Measurements from ENCODE around the gene MYRFL.
"Not testable (repeated sequence)": the region's sequence is repeated elsewhere in the genome, so short reads cannot be mapped to it uniquely, and the experiment has no call there.

The MYRFL gene

DNA sequence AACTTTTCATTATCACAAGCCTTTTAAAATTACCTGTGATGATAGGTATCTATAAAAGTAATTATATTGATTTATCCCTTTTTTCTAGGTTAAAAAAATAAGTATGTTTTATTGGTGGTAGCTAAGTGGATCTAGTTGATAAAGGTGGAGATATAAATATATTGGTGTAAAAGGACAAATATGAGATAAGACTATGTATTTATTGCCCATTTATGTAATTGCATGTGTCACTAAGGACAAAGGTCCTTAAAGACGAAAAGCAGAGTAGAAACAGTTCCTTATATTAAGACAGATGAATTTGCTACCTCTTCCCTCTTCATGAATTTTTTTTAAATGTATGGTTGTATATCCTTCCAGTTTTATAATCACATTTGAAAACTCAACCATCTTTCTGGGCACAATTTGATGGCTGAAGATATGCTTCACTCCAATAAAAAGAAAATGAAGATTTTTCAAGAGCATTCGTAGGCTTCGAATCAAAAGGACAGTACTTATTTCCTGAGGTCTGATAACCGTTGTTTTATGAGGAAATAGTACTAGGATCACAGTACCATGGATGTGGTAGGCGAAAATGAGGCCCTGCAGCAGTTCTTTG is at the start of gene MYRFL:
Gene MYRFL (plus strand): TSS at position 262 of the 595 bp plus-strand sequence. CDS start 291 bp downstream, at position 553.
- no peak for DNase-seq (ENCODE audit: low read depth in 2 of 2)

DNA sequence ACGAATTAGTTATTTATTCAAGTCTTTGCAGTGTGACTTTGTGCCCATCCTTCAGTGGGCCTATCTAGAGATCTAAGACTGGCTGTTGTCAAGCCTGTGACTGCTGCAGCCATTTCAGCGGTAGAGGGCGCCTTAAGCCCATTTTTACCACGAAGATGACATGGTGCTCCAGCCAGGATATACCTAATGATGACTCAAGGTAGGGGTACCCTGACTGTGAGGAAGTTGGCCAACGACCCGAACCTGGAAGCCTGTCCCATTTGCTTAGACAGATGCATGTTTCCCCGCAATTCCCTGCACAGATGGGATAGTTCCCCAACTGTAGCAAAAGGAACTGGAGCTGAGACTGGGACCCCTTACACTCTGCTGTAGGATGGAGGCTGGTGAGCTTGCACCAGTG is 45.1 kb upstream of the MYRFL start:
- no peak for DNase-seq (ENCODE audit: low read depth in 2 of 2)

DNA sequence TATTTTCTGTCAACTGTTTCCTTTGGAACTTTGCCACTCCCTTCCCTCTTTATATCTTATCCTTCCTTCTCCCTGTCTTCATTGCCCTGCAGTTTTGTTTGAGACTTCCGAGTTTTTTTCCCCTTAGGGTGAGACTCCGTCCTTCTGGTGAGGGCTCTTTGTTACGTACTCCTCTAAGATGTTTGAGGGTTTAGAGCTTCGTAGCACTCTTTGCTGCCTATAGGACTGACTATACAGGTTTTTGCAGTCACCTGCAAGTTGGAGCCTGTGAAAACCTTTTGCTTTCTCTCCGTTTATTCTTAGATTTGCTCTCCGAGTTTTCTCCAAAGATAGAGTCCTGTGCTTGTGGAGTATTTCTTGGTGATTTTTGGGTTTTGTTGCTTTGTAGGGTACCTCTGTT is 41.7 kb upstream of the MYRFL start:
- no peak for DNase-seq (ENCODE audit: low read depth in 2 of 2)

DNA sequence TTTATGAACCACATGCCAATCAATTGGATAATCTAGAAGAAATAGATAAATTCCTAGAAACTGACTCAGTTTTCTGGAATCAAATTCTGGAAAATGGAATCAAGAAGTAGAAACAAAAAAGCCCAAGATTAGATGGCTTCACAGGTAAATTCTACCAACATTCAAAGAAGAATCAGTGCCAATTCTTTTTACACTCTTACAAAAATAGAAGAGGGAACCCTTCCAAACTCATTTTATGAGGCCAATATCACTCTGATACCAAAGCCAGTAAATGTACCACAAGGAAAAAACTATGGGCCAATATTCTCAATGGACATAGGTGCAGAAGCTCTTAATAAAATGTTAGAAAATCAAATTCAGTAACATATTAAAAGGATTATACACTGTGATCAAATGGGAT is 35.7 kb upstream of the MYRFL start:
- no peak for DNase-seq (ENCODE audit: low read depth in 2 of 2)

DNA sequence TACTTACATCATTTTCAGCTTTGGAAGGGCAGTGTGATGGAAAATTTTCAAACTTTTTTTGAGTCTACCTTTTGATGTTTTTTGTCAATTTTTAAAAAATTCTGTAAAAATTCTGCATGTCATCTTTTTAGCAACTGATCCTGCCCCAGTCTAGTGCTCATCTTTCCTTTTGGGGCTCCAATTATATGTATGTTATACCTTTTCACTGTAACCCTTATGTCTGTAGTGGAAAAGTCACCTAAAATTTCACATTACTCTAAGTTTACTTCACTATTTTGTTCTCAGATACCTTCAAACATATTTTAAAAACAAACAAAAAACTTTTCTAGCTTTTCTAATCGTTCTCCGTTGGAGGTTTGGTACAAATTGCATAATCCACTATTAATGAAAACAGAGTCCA is 32.5 kb upstream of the MYRFL start:
- DNase-seq (ENCODE audit: low read depth in 2 of 2), result no peak

DNA sequence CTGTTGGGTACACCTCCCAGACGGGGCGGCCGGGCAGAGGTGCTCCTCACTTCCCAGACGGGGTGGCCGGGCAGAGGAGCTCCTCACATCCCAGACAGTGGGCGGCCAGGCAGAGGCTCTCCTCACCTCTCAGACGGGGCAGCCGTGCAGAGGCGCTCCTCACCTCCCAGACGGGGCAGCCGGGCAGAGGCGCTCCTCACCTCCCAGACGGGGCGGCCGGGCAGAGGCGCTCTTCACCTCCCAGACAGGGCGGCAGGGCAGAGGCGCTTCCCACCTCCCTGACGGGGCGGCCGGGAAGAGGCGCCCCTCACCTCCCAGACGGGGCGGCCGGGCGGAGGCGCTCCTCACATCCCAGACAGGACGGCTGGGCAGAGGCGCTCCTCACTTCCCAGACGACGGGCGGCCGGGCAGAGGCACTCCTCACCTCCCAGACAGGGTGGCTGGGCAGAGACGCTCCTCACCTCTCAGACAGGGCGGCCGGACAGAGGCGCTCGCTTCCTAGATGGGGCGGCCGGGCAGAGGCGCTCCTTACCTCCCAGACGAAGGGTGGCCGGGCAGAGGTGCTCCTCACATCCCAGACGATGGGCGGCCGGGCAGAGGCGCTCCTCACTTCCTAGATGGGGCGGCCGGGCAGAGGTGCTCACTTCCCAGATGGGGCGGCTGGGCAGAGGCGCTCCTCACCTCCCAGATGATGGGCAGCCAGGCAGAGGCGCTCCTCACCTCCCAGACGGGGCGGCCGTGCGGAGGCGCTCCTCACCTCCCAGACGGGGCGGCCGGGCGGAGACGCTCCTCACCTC is 17.7 kb upstream of the MYRFL start:
- DNase-seq (ENCODE audit: low read depth in 2 of 2), result not testable (repeated sequence)

DNA sequence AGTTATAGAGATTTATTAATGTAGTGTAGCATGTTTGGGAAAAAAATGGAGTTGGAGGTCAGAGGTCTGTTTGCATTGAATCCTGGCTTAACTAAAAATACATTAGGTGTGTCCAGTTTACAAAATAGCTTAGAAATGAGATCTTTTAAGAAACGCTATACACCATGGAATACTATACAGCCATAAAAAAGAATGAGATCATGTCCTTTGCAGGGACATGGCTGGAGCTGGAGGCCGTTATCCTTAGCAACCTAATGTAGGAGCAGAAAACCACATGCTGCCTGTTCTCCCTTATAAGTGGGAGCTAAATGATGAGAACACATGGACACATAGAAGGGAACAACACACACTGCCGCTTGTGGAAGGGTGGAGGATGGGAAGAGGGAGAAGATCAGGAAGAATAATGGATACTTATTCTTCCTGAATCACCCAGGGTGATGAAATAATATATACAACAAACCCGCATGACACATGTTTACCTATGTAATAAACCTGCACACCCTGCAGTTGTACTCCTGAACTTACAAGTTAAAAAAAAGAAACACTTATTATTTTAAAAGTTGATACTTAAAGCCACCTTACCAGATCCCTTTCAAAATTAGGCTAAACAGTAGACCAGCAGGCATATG is 14.0 kb upstream of the MYRFL start:
- DNase-seq (ENCODE audit: low read depth in 2 of 2), result no peak

DNA sequence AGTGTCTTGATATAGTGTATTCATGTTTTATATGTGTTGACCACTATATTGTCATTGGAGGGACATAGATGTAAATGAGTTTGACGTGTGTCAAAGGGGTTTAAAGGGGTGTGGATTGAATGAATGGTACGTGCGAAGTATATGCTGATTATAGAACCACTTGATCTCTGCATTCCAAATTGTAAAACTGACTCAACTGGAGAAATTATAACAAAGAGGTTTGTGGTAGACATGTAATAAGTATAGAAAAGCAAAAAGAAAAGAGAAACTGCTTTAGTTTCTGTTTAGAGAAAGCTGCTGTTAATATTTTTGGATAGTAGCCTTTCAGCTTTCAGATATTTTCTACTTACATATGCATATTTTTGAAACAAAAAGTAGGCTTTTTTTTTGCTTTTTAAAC is 8.9 kb upstream of the MYRFL start:
- no peak for DNase-seq (ENCODE audit: low read depth in 2 of 2)

DNA sequence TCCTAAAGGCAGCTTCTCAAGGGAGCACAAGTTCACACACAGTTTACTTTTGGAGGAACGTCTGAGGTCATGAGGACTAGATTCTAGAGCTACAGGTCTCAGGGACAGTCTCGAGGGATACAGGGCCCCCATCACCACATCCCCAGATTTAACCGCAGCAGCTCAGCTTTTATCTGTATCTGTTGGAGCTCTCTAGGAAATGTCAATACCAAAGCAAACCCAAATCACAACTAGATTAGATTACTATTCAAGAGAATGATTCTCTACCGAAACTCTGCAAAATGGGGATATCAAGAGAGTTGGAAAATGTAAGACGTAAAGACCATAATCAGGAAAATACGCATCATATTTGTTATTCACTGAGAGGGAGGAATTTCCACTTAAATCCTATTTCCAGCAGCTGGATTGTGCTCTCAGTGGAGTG is 4.0 kb upstream of the MYRFL start:
- DNase-seq (ENCODE audit: low read depth in 2 of 2), result no peak

DNA sequence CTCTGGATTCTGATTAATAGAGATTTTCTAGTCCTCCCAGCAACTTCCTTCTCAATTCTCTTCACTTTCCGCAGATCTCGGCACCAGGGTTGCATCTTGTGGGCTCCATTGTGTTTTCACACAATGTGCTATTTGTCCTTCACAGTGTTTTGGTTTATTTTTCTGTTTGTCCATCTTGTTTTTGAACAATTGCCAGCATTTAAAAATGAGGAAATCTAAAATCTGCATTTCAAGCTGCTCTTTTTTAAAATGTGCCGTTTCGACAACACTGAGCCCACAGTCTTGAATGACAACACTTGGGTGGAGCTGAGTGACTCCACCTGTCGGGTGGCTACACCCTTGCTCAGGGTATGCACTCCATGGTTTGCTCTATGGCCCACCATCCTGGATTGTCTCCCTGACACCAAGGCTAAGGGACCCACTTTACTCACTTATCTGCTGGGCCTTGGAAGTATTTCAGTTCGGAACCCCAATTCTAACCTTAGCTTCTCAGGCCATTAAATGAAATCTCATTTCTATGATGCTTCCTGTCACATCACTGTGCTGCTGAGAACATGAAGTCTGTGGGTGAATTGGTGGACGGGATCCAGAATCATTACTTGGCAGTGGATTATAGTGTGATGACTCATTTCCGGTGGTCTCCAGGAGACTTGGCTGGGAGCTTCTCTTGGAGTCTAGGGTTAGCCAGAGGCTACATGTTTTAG is 3.4 kb upstream of the MYRFL start:
- DNase-seq (ENCODE audit: low read depth in 2 of 2), result no peak

DNA sequence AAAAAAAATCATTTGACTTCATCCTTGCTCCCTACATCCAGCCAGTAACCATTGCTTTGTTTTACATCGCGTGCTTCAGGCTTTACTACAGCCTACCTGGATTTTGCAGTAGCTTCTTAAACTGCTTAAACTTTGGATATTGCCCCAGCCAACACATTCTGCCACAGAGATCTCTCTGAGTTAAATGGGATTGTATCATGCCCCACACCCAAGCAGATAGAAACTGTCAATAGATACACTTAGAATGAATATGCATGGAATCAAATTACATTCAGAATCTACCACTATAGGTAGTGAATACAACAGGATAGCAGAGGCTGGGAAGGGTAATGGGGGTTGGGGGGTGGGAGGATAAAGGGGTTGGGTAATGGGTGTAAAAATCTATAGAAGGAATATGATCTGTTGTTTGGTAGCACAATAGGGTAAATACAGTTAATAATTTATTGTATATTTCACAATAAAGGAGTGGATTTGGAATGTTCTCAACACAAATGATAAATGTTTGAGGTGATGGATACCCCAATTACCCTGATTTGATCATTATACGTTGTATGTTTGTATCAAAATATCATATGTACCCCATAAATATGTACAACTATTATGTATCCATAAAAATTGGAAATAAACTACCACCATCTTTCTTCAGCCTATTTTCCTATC is 2.7 kb upstream of the MYRFL start:
- DNase-seq (ENCODE audit: low read depth in 2 of 2), result no peak

DNA sequence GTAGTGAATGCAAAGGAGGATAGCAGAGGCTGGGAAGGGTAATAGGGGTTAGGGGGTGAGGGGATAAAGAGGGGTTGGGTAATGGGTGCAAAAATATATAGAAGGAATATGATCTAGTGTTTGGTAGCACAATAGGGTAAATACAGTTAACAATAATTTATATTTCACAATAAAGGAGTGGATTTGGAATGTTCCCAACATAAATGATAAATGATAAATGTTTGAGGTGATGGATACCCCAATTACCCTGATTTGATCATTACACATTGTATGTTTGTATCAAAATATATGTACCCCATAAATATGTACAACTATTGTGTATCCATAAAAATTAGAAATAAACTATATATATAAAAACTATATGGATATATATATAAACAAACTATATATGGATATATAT is 999 bp upstream of the MYRFL start:
- DNase-seq (ENCODE audit: low read depth in 2 of 2), result no peak

DNA sequence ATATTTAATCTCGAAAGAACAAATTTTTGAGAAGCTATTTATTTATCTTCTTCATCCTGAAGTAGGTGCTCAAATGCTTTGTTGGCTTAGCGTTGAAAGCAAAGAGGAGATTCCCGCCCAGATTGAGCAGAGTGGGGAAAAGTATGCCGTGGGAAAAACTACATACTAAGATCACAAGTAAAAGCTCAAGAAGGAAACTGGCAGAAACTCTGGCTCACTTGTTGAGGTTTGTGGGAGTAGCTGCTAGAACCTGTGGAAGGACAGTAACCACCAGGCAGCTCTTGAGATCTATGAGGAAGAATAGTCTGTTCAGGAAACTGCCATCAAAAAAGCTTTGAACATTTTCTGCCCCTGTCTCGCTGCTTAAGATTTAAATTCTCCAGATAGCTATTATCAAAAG is 3.9 kb downstream of the MYRFL start:
- DNase-seq (ENCODE audit: low read depth in 2 of 2), result no peak

DNA sequence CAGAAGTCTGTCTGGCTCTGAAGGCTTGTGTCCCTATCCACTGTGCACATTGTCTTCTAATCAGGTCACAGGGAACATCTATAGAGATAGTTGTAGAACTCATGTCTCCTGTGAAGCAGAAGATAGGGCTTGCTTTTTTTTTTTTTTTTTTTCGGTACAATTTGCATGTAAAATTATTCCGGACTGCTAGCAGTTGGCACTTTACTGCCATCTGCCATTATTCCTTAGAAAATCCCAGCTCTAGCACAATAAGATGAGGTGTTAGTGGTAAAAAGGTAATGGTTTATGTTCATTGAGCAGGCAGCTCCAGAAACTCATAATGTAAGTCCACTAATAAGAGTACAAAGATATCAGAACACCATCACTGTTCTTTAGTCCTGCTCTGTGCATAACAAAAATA is 8.7 kb downstream of the MYRFL start:
- DNase-seq (ENCODE audit: low read depth in 2 of 2), result no peak

DNA sequence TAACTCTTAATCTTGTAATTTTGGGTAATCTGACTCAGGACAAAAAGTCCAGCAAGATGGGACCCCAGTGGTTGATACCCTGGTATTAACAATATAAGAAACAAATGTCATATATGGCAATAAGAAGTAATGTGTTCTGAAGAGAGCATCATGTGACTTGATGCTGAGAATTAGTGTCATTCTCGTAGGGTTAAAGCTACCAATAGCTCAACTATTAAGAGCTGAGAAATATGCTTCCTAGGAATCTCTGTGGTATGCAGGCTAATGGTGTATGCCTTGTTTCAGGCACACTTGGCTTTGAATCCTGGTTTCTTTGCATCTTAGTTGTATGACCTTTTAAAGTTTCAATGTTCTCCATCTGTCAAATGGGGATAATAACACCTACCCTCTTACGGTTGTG is 9.1 kb downstream of the MYRFL start:
- DNase-seq (ENCODE audit: low read depth in 2 of 2), result no peak

DNA sequence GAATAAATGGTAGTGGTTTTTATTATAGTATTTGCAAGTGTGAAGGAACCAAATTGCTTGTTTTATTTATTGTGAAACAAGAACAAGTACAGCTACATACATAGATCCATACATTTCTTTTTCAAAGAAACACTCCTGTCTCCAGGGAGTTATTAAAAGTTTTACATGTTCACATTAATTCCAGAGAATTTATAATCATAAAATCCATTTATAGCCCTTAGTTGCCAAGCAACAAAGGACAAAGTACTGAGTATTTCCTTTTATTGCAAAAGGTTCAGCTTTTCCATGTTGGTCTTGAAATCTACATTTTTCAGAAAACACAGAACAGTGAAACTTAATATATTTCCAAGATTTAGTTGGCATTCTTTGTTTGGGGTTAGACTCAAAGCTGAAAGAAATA is 9.5 kb downstream of the MYRFL start:
- DNase-seq (ENCODE audit: low read depth in 2 of 2), result no peak

DNA sequence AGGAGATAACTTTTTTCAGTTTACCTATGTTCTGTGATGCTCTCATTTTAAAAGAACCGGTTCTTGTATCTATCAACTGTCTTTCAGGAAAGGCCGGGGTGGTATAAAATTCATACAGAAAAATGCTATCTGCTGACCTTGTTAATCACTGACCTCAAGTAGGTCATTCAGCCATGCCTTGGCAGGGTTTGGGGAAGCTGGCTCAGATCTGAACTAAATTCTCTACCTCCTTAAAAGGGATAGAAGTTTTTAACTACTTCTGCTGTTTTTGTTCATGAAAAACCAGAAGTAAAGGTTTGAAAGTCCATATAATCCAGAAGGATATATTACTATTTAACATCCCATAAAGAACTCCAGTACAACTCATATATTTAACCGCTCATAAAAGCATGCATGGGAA is 10.1 kb downstream of the MYRFL start:
- no peak for DNase-seq (ENCODE audit: low read depth in 2 of 2)

DNA sequence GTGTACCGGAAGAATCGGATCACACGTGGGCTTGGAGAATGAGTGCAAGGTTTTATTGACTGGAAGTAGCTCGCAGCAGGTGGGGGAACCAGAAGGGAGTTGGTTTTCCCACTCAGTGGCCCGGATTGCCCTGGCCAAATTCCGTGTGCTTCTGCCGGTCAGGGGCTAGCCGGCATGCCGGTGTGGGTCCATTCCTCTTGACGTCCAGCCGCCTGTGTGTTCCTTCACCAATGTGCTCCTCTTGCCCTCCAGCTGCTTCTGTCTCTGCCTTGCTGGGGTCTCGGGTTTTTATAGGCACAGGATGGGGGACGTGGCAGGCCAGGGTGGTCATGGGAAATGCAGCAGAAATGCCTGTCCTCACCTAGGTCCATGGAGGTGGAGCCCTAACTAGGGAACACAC is 11.0 kb downstream of the MYRFL start:
- DNase-seq (ENCODE audit: low read depth in 2 of 2), result no peak

DNA sequence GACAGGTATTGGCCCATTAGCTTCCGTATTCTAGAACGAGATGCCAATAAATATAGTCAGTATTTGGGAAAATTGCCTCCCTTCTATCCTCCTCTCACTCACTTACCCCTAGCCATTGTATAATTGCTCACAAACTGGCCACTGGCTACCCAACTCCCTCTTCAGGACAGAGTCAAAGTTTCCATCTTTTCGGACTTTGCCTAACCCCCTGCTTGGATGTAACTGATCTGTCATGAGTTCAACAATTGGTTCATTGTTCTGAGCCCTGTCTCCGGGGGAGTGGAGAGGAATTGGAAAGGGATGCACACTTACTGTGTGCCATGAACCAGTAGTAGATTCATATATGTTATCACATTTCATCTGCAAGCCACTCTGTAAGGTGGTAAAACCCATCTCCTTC is 12.2 kb downstream of the MYRFL start:
- DNase-seq (ENCODE audit: low read depth in 2 of 2), result no peak

DNA sequence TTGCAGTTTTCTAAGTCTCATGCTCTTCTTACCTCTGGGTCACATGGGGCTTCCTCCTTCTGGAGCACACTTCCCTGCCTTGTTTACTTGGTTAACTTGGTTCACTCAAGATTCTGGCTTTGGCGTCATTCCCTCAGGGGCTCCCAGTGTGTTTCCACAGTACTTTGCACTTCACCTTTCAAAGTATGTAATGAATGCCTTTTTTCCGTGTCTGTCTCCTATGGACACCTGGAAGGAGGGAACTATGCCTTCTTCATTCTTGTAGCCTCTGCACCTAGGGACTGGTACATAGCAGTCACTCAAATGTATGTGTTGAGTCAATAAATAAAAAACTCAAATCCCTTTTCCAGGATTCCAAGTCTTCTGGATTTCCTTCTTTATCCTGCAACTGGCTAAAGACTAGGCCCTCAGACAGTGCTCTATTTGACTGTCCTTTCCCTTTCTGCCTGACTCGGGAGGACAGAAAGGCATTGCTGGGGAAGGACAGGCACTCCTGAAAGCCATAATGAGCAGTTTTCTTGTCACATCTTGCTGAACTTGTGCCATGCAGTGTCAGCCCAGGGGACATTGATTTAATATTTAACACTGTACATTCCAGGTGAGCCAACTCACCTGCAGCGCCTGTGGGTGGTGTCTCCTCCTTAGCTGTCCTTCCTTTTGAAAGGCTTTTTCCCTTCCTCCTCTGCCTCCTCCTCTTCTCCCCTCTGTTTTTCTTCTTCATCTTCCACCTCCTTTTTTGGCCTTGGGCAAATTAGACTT is 12.8 kb downstream of the MYRFL start:
- DNase-seq (ENCODE audit: low read depth in 2 of 2), result no peak

DNA sequence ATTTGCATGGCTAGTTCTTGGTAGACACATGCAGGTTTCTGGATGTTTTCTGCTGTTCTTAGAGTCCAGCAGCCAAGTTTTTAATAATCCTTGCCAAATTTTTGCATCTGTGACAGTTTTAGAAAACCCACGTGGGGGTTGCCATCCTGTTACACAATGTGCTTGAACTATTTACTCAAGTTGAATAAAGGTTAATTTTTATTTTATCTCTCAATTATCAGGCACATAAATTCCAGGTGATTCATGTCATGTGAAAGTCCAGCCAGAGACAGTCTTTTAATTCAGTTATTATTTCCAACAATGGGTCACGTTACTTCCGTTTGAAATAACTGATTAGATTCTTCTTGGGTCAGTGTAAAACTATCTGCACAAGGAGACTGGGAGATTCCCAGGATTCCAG is 15.7 kb downstream of the MYRFL start:
- no peak for DNase-seq (ENCODE audit: low read depth in 2 of 2)
